ENCODE results near the gene OTUD7B. TPM values are rescaled to one million over a fixed set of nuclear protein-coding genes. Genes with fewer than 3 reads are reported as not detected.

The OTUD7B gene
- total RNA-seq, 4 donors from 2014 or later: 12.4 to 22.0 (median 19.5) TPM

DNA sequence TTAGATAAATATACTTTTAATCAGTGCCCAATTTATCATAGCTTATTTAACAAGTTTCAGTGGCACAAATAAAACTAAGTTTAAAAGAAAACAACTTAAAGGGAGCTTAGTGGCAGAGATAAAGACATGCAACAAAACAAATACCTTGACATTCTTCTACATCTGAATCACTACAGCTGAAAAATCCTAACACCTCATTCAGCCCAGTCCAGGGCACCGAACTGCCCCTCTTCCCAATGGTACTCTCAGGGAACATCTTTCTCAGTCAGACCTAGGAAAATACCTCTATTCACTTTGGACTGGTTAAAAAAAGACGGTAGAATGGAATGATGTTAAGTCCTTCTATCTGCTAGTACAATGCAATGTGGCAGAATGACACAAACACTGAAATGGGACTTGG is 8.3 kb downstream of the OTUD7B start:
- no peak overlapping the region for H3K27ac ChIP-seq
- no peaks in the 10 kb centered on the region for H3K9me3 ChIP-seq
- TF ChIP-seq, protein P1, sequence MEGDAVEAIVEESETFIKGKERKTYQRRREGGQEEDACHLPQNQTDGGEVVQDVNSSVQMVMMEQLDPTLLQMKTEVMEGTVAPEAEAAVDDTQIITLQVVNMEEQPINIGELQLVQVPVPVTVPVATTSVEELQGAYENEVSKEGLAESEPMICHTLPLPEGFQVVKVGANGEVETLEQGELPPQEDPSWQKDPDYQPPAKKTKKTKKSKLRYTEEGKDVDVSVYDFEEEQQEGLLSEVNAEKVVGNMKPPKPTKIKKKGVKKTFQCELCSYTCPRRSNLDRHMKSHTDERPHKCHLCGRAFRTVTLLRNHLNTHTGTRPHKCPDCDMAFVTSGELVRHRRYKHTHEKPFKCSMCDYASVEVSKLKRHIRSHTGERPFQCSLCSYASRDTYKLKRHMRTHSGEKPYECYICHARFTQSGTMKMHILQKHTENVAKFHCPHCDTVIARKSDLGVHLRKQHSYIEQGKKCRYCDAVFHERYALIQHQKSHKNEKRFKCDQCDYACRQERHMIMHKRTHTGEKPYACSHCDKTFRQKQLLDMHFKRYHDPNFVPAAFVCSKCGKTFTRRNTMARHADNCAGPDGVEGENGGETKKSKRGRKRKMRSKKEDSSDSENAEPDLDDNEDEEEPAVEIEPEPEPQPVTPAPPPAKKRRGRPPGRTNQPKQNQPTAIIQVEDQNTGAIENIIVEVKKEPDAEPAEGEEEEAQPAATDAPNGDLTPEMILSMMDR (IDR thresholded peaks at IDR 0.05): no peak
- no peak for TF ChIP-seq POLR2A (IDR thresholded peaks at IDR 0.05)
- no peaks in the 10 kb centered on the region for H3K27me3 ChIP-seq
- no peak for DNase-seq
- H3K4me3 ChIP-seq: no peak overlapping the region
- H3K36me3 ChIP-seq: peaks cover 0 to 20% (median 0%) of the 10 kb centered on the region in 3 donors
- H3K4me1 ChIP-seq: peaks cover 0 to 8% (median 0%) of the 10 kb centered on the region in 4 donors

DNA sequence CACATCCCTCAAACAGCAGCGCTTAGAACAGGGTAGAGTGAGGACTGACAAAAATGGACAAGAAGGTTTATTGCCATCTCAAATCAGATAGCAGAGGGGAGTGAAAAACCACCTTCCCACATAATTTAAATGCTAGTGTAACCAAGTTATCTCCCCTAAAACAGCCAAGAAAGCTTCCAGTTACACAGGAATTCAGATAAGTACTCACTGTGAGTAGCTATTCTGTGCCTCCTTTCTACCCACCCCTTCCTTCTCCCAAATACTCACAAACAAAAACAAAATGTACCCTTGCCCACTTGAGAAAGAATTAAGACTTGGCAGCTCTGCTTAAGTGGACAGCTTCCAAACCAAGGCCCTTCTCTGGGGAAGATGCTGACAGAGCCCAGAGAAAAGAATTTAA is 9.1 kb downstream of the OTUD7B start:
- Histone ChIP-seq H3K9me3 (no peaks in the 10 kb centered on the region), H3K27me3 (no peaks in the 10 kb centered on the region), H3K4me1 (peaks cover 0 to 12% (median 0%) of the 10 kb centered on the region in 4 donors), H3K27ac (no peak overlapping the region), H3K4me3 (no peak overlapping the region), H3K36me3 (peaks cover 0 to 20% (median 0%) of the 10 kb centered on the region in 3 donors)
- DNase-seq: no peak
- TF ChIP-seq POLR2A (IDR thresholded peaks at IDR 0.05): no peak
- TF ChIP-seq, protein P1 (IDR thresholded peaks at IDR 0.05): no peak

DNA sequence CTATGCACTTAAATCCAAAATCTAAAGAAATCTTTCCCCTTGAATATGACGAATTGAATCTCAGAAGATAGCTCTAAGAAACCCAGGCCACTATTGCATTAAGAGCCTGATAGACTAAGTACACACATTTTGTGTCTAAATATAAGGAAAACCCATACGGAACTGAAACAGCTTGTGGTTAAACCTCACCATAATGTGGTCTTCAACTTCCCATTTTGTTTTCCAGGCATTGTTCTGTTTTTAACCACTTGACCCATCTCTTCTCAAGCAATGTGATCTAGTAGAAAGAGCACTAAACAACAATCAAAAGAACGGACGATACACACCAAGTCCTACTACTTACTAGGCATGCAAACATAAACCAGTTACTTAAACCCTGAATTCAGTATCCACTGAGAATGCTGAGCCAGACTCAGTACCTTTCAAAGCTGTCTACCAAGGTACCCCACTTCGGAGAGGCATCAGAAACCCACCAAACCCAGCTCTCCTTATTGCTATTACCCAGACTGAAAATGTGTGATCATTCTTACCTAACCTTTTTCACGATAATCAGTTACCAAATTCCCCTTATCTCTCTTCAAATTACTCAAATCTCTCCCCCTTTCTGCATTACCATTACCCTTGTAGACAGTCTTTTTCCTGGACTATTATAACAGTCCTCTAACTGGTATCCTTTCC is 12.8 kb downstream of the OTUD7B start:
- DNase-seq: no peak
- TF ChIP-seq, protein P1 (IDR thresholded peaks at IDR 0.05): no peak
- no peak for TF ChIP-seq POLR2A (IDR thresholded peaks at IDR 0.05)
- Histone ChIP-seq H3K4me3 (no peak overlapping the region), H3K36me3 (peaks cover 0 to 10% (median 0%) of the 10 kb centered on the region in 3 donors), H3K27ac (no peak overlapping the region), H3K27me3 (no peaks in the 10 kb centered on the region), H3K4me1 (peaks cover 0 to 12% (median 0%) of the 10 kb centered on the region in 4 donors), H3K9me3 (no peaks in the 10 kb centered on the region)

DNA sequence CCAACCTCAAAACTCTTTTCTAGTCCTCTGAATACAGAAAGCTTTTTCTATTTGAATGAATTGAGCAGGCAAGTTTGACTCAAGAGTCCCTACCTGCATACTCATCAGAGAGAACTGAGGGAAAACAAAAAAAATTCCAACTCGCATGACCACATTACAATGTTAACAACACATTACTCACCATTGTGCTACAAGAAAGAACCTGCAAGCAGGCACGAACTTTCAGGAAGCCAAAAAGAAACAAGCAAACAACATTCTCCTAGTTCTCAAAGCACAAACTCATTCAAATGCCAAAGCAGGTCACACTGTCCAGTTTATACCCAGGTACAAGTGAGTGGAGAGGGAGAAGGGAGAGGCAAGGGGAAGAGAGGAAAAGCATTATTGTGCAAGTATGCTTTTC is 14.6 kb downstream of the OTUD7B start:
- Histone ChIP-seq H3K27ac (no peak overlapping the region), H3K4me1 (peaks cover 0 to 12% (median 0%) of the 10 kb centered on the region in 4 donors), H3K36me3 (peaks cover 0 to 10% (median 0%) of the 10 kb centered on the region in 3 donors), H3K4me3 (no peak overlapping the region), H3K9me3 (no peaks in the 10 kb centered on the region), H3K27me3 (no peaks in the 10 kb centered on the region)
- DNase-seq: no peak
- TF ChIP-seq, protein P1 (IDR thresholded peaks at IDR 0.05): no peak
- no peak for TF ChIP-seq POLR2A (IDR thresholded peaks at IDR 0.05)

DNA sequence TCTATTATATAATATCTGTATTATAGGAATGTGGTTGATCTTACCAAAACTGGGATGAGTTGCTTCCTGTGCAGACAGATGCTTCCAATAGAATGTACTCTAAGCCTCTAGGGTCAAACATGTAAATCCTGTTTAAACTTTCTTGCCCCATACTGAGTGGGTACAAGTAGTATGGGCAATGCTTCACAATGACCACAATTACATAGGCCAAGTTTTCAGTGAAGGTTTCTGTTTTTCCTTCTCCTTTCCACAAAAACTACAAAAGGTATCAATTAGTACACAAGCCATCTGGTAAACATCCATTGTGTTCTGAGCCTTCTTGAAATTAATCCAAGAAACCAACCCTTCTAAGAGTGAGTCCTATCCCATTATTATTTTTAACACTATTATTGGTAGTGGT is 16.8 kb downstream of the OTUD7B start:
- no peaks in the 10 kb centered on the region for H3K27me3 ChIP-seq
- H3K4me1 ChIP-seq: peaks cover 0 to 12% (median 0%) of the 10 kb centered on the region in 4 donors
- DNase-seq: no peak
- no peaks in the 10 kb centered on the region for H3K36me3 ChIP-seq
- H3K4me3 ChIP-seq: no peak overlapping the region
- no peaks in the 10 kb centered on the region for H3K9me3 ChIP-seq
- H3K27ac ChIP-seq: no peak overlapping the region
- no peak for TF ChIP-seq POLR2A (IDR thresholded peaks at IDR 0.05)
- TF ChIP-seq, protein P1 (IDR thresholded peaks at IDR 0.05): no peak
